ENCODE measurements around the gene APLNR.
A peak's percentile ranks its signal among the peaks of the same experiment; 100 is the strongest.

The APLNR gene

GRCh38 chr11:57251037-57251436, 14.0 kb upstream of the APLNR start:
- DNase-seq, result no peak

GRCh38 chr11:57249384-57250319, 12.6 kb upstream of the APLNR start:
- peak; percentile 86 for DNase-seq

GRCh38 chr11:57248780-57249383, 11.8 kb upstream of the APLNR start:
- peak; percentile 92 for DNase-seq

GRCh38 chr11:57244911-57245310, 7.9 kb upstream of the APLNR start:
- DNase-seq, result no peak

GRCh38 chr11:57241353-57241972, 4.4 kb upstream of the APLNR start:
- DNase-seq, result no peak

GRCh38 chr11:57240757-57241156, 3.7 kb upstream of the APLNR start:
- peak; percentile 54 for DNase-seq

- DNase-seq, result no peak
Observed at GRCh38 chr11:57240007-57240406, 3.0 kb upstream of the APLNR start.

GRCh38 chr11:57239348-57239747, 2.3 kb upstream of the APLNR start:
- DNase-seq, result no peak

- no peak for DNase-seq
Observed at GRCh38 chr11:57235761-57236703, 1.0 kb downstream of the APLNR start.

GRCh38 chr11:57233702-57234101, 3.3 kb downstream of the APLNR start:
- no peak for DNase-seq

GRCh38 chr11:57231539-57232253, 5.4 kb downstream of the APLNR start:
- no peak for DNase-seq

- DNase-seq, result no peak
Observed at GRCh38 chr11:57230791-57231538, 6.1 kb downstream of the APLNR start.

GRCh38 chr11:57230316-57230715, 6.7 kb downstream of the APLNR start:
- DNase-seq, result no peak

- no peak for DNase-seq
Observed at GRCh38 chr11:57228600-57228999, 8.4 kb downstream of the APLNR start.

- DNase-seq, result no peak
Observed at GRCh38 chr11:57224537-57224936, 12.5 kb downstream of the APLNR start.

GRCh38 chr11:57224128-57224527, 12.9 kb downstream of the APLNR start:
- DNase-seq, result no peak

- DNase-seq, result no peak
Observed at GRCh38 chr11:57223601-57224000, 13.4 kb downstream of the APLNR start.

- no peak for DNase-seq
Observed at GRCh38 chr11:57222239-57222638, 14.8 kb downstream of the APLNR start.

- no peak for DNase-seq
Observed at GRCh38 chr11:57219021-57219627, 17.9 kb downstream of the APLNR start.

GRCh38 chr11:57217053-57217452, 20.0 kb downstream of the APLNR start:
- DNase-seq, result no peak

- no peak for DNase-seq
Observed at GRCh38 chr11:57216463-57216862, 20.6 kb downstream of the APLNR start.

All from eye (tissue), 1 donor.